C1 segment of cervical spinal cord (tissue), 14 donors: ENCODE measurements around the gene ABAT.
"Not testable (repeated sequence)": the region's sequence is repeated elsewhere in the genome, so short reads cannot be mapped to it uniquely, and the experiment has no call there.

Experiments used
- DNase-seq, 14 donors: peaks; one replicate each; lab custom pipeline; 2025; lab: John Stamatoyannopoulos, UW

The ABAT gene

DNA sequence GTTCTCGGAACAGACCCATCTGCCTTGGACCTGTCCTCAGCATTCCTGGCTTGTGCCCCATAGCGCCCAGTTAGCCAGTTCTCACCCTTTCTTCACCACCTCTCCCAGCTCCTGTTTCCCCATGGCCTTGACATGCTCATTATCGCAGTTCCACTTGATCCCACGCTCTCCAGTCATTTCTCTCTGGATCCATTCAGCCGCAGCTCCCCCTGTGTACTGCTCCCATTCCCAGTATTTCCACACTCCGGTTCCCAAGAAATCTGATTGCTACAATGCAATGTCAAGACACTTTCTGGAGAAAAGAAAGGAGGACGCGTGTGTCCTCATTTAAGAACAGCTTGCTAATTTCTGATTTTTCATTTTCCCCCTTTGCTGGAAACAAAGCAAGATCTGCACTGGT, 67.7 kb downstream of the ABAT start:
- peak in 1 of 14 donors; percentile 10 for DNase-seq

GRCh38 chr16:8748944-8749343, 74.5 kb downstream of the ABAT start:
- not testable (repeated sequence) for DNase-seq

GRCh38 chr16:8751481-8752311, 77.3 kb downstream of the ABAT start:
- DNase-seq = no peak

GRCh38 chr16:8752706-8753105, 78.3 kb downstream of the ABAT start:
- DNase-seq = no peak

DNA sequence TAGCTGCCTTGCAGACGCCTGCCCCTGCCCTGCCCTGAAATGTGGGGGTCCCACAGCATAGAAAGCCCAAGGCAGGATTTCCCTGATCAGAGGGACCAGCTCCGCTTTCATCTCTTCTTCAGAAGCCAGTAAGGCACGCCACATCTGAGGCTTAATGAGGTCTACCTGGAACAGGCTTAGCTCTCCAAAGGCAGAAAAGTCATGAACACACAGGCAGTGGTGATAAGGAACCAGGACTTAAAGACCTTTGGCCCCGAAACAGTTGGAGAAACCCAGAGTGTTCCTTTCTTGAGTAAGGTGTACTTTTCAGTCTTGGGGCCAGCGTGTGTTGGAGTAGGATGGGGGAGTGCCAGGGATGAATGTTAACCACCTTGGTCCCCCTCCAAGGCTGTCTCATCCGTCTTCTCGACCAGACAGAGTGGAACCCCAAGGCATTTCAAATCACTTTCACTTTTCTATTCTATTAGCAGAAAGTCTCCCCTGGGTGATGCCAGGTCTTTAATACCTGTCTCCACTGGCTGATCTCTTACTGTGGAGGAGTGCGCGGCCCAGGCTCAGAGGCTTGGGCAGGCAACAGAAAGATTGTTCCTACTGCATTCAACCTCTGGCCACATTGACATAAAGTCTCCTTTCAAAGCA, 79.1 kb downstream of the ABAT start:
- no peak for DNase-seq

DNA sequence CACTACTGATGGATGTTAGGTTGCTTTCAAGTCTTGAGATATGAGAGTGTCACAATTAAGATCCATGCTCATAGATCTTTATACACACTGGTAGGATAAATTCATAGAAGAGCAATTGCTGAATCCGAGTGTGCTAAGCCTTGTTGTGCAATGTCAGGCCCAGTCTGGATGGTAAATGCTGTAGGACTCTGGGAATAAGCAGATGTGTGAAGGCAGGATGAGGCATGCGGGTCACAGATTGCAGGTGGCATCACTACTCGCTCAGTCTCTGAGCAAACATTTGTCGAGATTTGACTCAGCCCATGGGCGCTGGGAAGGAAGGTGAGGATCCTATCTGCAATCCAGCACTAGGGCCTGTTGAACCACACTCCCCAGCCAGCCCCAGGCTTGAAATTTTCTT, 82.3 kb downstream of the ABAT start:
- DNase-seq = no peak

DNA sequence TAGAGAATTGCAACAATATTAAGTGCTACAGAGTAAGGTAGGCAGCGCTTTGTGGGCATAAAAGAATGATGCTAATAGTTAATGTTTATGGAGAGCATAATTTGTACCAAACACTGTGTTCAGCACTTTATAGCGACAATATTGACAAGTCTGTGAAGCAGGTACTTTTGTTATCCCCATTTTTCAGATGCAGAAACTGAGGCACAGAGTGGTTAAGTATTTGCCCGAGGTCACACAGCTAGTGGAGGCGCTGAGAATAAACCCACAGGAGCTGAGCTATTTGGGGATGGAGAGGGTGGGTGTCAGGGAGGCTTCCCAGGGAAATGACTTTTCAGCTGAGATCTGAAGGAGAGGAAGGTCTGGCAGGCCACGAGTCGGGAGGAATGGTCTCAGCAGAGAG, 83.6 kb downstream of the ABAT start:
- no peak for DNase-seq

DNA sequence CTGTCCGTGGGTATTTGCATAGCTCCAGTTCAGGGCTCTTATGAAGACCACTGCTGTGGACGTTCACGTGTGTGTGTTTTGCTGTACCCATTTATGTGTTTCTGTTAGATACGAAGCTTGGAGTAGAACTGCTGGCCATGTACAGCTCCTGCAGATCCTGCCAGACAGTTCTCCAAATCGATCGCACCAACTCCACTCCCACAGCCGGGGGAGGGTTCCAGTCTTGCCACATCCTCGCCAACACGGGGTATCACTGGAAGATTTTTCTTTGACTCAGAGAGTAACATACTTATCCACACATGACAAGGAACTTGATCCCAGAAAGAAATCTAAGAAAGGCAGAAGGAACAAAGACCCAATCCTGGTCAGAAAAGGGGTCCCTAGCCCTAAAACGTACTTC, 85.6 kb downstream of the ABAT start:
- no peak for DNase-seq

DNA sequence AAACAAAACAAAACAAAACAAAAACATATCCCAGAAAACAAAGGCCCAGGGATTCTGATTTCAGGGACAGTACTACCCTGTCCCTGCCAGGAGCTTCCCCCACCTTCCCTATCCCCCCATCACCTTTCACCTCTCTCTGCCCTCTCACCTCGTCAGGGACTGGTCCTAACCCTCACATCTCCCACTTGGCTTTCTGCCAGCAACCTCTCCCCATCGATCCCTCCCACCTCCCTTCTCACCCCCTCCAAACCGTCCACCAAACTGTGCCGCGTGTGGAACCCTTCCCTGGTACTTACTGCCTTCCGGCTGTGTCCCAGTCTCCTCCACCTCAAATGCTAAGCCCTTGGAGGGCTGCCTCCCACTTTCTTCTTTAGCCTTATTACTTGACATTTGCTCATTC, 86.7 kb downstream of the ABAT start:
- no peak for DNase-seq

- DNase-seq = no peak
Observed at GRCh38 chr16:8762254-8762653, 87.8 kb downstream of the ABAT start.

GRCh38 chr16:8763083-8763482, 88.7 kb downstream of the ABAT start:
- DNase-seq = no peak

DNA sequence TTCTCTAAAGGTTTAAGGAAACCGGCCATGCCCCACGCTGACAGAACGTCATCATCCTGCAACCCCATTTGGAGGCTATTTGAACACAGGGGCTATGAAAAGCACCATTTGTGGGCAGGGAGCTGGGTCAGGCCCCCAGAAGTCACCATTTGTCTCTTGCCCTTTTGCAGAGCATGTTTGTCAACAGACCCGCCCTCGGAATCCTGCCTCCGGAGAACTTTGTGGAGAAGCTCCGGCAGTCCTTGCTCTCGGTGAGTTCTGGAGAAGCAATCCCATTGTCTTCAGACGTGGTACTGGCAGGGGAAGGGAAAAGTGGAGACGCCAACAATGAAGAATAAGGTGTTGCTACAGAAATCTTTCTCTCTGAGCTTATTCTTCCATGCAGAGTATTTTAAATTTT, 89.5 kb downstream of the ABAT start:
- no peak for DNase-seq

GRCh38 chr16:8764525-8765250, 90.3 kb downstream of the ABAT start:
- DNase-seq = no peak

DNA sequence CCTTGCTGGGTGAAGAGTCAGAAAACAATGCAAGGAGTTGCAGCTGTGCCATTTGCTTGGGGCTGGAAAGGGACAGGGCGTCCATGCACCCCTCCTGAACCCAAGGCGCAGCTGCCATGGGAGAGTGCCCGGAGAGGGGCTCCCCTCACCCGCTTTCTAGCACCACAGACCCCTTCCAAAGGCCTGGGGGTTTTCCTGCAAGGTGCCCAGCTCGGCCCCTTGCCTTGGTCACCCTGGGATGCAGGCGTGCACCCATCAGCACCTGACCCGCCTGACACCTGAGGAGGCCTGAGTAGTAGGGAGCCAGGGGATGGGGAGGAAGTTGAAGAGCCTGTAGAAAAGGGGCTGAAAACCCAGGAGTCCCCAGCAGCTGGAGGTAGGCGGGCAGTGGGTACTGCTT, 92.8 kb downstream of the ABAT start:
- DNase-seq = no peak

GRCh38 chr16:8768283-8768682, 93.9 kb downstream of the ABAT start:
- DNase-seq = no peak

DNA sequence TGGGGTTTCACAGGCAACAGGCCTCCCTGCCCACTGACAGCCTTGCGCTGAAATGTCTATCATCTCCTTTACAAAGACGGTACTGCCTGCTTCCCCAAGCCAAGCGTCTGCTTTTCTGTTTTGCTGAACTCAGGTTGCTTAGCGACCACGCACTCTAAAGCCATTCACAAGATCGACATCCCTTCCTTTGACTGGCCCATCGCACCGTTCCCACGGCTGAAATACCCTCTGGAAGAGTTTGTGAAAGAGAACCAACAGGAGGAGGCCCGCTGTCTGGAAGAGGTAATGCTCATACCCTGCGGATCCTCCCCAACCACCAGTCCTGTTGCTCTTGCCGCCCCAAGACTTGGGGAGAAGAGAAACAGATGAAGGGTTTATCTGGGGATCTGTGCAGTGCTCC, 94.3 kb downstream of the ABAT start:
- DNase-seq = no peak

GRCh38 chr16:8773537-8773936, 99.1 kb downstream of the ABAT start:
- no peak for DNase-seq

GRCh38 chr16:8774208-8774607, 99.8 kb downstream of the ABAT start:
- no peak for DNase-seq

DNA sequence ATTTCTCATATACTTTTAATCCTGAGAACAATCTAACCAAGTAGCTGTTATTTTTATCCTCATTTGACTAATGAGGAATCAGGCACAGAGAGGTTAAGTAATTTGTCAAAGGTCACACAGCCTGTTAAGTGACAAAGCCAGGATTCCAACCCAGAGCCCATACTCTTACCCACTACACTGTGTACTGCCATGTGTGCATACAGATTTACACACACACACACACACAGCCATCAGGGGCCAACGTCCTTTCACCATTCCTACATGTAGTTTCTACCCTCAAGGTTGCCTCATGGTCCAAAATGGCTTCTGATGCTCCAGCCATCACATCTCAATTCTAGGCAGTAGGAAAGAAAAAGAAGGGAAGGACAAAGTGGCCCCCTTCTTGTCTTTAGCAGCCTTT, 100.9 kb downstream of the ABAT start:
- no peak for DNase-seq

GRCh38 chr16:8776129-8776584, 101.7 kb downstream of the ABAT start:
- DNase-seq = no peak

- no peak for DNase-seq
Observed at GRCh38 chr16:8777217-8777616, 102.8 kb downstream of the ABAT start.

- DNase-seq = no peak
Observed at GRCh38 chr16:8781797-8782196, 107.4 kb downstream of the ABAT start.

GRCh38 chr16:8782673-8783072, 108.3 kb downstream of the ABAT start:
- DNase-seq = no peak
